DMS53 treated with DMSO at 0.1 percent for 48 hours (cell line): ENCODE results near the gene KRTAP5-3.
A peak's percentile ranks its signal among the peaks of the same experiment; 100 is the strongest.

Source experiments
- DNase-seq: peaks from one replicate; lab custom pipeline; 2025; ENCODE audit not compliant: unreplicated experiment; lab: John Stamatoyannopoulos, UW

The KRTAP5-3 gene

GRCh38 chr11:1566381-1567051 is 41.7 kb downstream of the KRTAP5-3 start:
- DNase-seq: no peak

GRCh38 chr11:1565904-1566247 is 42.4 kb downstream of the KRTAP5-3 start:
- DNase-seq: no peak

- no peak for DNase-seq
Observed at GRCh38 chr11:1565173-1565903, 42.9 kb downstream of the KRTAP5-3 start.

- DNase-seq: no peak
Observed at GRCh38 chr11:1564535-1565172, 43.6 kb downstream of the KRTAP5-3 start.

- no peak for DNase-seq
Observed at GRCh38 chr11:1563697-1564534, 44.3 kb downstream of the KRTAP5-3 start.

GRCh38 chr11:1563149-1563638 is 45.1 kb downstream of the KRTAP5-3 start:
- DNase-seq: no peak

GRCh38 chr11:1562469-1563148 is 45.7 kb downstream of the KRTAP5-3 start:
- no peak for DNase-seq

- no peak for DNase-seq
Observed at GRCh38 chr11:1561955-1562354, 46.3 kb downstream of the KRTAP5-3 start.

- no peak for DNase-seq
Observed at GRCh38 chr11:1561266-1561665, 47.0 kb downstream of the KRTAP5-3 start.

GRCh38 chr11:1560649-1561251 is 47.5 kb downstream of the KRTAP5-3 start:
- no peak for DNase-seq

GRCh38 chr11:1560002-1560648 is 48.1 kb downstream of the KRTAP5-3 start:
- DNase-seq: no peak

- peak; percentile 55 for DNase-seq
Observed at GRCh38 chr11:1559111-1559951, 48.9 kb downstream of the KRTAP5-3 start.

- DNase-seq: no peak
Observed at GRCh38 chr11:1558775-1559110, 49.5 kb downstream of the KRTAP5-3 start.

- DNase-seq: no peak
Observed at GRCh38 chr11:1557904-1558774, 50.1 kb downstream of the KRTAP5-3 start.
